ENCODE measurements around the gene TMEM132A.

DNA sequence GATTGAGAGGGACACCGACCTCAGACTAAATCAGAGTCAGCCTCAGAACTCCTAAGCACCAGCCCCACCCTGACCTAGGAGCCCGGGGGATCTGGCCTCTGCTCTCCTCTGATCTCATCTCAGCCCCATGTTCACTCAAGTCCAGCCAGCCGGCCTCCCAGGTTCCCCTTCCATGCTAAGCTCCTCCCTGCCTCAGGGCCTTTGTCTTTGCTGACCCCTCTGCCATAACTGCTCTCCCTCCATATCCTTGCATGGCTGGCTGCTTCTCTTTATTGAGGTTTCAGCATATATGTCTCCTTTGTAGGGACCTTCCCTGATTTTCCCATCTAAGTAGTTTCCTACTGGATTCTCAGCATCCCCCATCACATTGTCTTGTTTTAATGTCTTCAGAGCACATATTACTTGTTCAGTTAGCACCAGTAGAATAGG, 28.5 kb downstream of the TMEM132A start:
- TF ChIP-seq, protein P1, sequence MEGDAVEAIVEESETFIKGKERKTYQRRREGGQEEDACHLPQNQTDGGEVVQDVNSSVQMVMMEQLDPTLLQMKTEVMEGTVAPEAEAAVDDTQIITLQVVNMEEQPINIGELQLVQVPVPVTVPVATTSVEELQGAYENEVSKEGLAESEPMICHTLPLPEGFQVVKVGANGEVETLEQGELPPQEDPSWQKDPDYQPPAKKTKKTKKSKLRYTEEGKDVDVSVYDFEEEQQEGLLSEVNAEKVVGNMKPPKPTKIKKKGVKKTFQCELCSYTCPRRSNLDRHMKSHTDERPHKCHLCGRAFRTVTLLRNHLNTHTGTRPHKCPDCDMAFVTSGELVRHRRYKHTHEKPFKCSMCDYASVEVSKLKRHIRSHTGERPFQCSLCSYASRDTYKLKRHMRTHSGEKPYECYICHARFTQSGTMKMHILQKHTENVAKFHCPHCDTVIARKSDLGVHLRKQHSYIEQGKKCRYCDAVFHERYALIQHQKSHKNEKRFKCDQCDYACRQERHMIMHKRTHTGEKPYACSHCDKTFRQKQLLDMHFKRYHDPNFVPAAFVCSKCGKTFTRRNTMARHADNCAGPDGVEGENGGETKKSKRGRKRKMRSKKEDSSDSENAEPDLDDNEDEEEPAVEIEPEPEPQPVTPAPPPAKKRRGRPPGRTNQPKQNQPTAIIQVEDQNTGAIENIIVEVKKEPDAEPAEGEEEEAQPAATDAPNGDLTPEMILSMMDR (IDR thresholded peaks at IDR 0.05 in 8 of 11, conservative IDR thresholded peaks at IDR 0.05 in 3 of 11) = no peak
- TF ChIP-seq POLR2AphosphoS5 (IDR thresholded peaks at IDR 0.05) = no peak

Measured in spleen (tissue), 7 donors.